Nephron (organoid): ENCODE measurements around the gene ASS1.

Experiments used
- H3K27ac Mint-ChIP-seq, 3 experiments: 2 replicates each; pipeline ENCODE4 v1.8.0; 2020; ENCODE audit warnings: mixed read lengths in 3 of 3, mild to moderate bottlenecking in 2 of 3, moderate library complexity in 1 of 3
- H3K27me3 Mint-ChIP-seq: 2 replicates; pipeline ENCODE4 v1.8.0; 2021; ENCODE audit warnings: low read depth, mild to moderate bottlenecking, moderate library complexity, mixed read lengths
- H3K36me3 Mint-ChIP-seq: 2 replicates; pipeline ENCODE4 v1.8.0; 2020; ENCODE audit warnings: low read depth, mixed read lengths
- H3K4me1 Mint-ChIP-seq: 2 replicates; pipeline ENCODE4 v1.8.0; 2020; ENCODE audit warnings: mixed read lengths
- H3K4me3 Mint-ChIP-seq, 3 experiments: 2 replicates each; pipeline ENCODE4 v1.8.0; 2020; ENCODE audit warnings: mild to moderate bottlenecking in 3 of 3, mixed read lengths in 3 of 3, moderate library complexity in 2 of 3
- H3K9me3 Mint-ChIP-seq: 2 replicates; pipeline ENCODE4 v1.8.0; 2020; ENCODE audit warnings: mixed read lengths
- CTCF ChIP-seq, 3 experiments: fragments of 200-600 bp; sonication (generic); IDR thresholded peaks; one replicate each; pipeline ENCODE4 v1.5.0; 2021; ENCODE audit warnings: antibody characterized with exemption in 3 of 3; ENCODE audit not compliant: unreplicated experiment in 3 of 3

The ASS1 gene

GRCh38 chr9:130461731-130462130 is 17.0 kb downstream of the ASS1 start:
- no peaks in the 10 kb centered on the region for H3K9me3 Mint-ChIP-seq
- H3K27me3 Mint-ChIP-seq = peaks cover 32% of the 10 kb centered on the region
- no peak overlapping the region for H3K27ac Mint-ChIP-seq
- H3K36me3 Mint-ChIP-seq = peaks cover 9% of the 10 kb centered on the region
- H3K4me3 Mint-ChIP-seq = no peak overlapping the region
- no peak for TF ChIP-seq CTCF (IDR thresholded peaks at IDR 0.05; ENCODE audit: unreplicated experiment in 3 of 3)
- H3K4me1 Mint-ChIP-seq = no peaks in the 10 kb centered on the region

- no peak overlapping the region for H3K27ac Mint-ChIP-seq
- no peak for TF ChIP-seq CTCF (IDR thresholded peaks at IDR 0.05; ENCODE audit: unreplicated experiment in 3 of 3)
- H3K4me1 Mint-ChIP-seq = peaks cover 9% of the 10 kb centered on the region
- peaks cover 44% of the 10 kb centered on the region for H3K27me3 Mint-ChIP-seq
- no peak overlapping the region for H3K4me3 Mint-ChIP-seq
- no peaks in the 10 kb centered on the region for H3K9me3 Mint-ChIP-seq
- H3K36me3 Mint-ChIP-seq = peaks cover 12% of the 10 kb centered on the region
Measured at GRCh38 chr9:130462685-130463540, 18.2 kb downstream of the ASS1 start.

DNA sequence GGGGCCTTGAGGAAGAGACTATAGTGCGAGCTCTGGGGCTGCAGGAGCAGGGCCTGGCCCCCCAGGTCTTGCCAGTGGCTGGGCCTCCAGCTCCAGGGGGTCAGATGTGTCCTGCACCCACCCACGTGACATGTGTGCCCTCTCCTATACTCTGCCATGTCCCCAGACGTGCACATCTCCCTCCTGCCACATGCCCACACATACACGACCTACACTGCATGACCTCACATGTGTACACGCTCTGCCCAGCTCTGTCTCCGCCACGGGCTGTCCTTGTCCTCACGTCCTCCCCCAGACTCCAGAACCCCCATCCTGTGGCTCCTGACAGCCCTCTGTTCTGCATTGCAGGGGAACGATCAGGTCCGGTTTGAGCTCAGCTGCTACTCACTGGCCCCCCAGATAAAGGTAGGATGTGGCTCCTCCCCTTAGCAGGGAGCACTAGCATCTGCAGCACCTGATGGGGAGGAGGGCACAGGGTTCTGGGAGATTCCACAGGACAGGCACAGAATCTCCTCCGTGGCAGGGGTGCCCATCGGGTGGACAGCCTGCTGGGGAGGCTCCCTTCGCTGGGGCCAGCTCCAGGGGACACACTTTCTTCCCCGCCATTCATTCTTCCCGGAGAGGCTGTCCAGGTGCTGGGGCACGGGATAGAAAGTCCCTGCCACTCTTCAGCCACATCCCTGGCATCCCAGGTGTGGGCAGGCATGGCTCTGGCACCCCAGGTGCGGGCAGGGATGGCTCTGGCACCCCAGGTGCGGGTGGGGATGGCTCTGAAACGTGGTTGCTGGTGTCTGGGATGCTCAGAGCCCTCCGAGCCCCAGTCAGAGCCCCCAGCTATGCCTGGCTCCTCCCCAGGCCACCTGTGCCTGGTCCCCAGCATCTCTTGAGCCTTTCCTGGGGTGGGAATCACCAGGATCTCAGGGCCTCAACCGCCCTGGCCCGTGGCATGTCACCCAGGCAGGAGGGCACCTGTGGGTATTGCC is 19.3 kb downstream of the ASS1 start:
- Mint-ChIP-seq H3K27ac (no peak overlapping the region), H3K27me3 (peaks cover 51% of the 10 kb centered on the region), H3K4me3 (no peak overlapping the region), H3K36me3 (peaks cover 12% of the 10 kb centered on the region), H3K4me1 (peaks cover 10% of the 10 kb centered on the region), H3K9me3 (no peaks in the 10 kb centered on the region)
- no peak for TF ChIP-seq CTCF (IDR thresholded peaks at IDR 0.05; ENCODE audit: unreplicated experiment in 3 of 3)

GRCh38 chr9:130465383-130466096 is 20.8 kb downstream of the ASS1 start:
- Mint-ChIP-seq H3K36me3 (peaks cover 5% of the 10 kb centered on the region), H3K27ac (no peak overlapping the region), H3K27me3 (peaks cover 47% of the 10 kb centered on the region), H3K4me1 (peaks cover 10% of the 10 kb centered on the region), H3K4me3 (no peak overlapping the region), H3K9me3 (no peaks in the 10 kb centered on the region)
- TF ChIP-seq CTCF (IDR thresholded peaks at IDR 0.05; ENCODE audit: unreplicated experiment in 3 of 3) = no peak

GRCh38 chr9:130466537-130467217 is 21.9 kb downstream of the ASS1 start:
- Mint-ChIP-seq H3K9me3 (no peaks in the 10 kb centered on the region), H3K4me1 (peaks cover 10% of the 10 kb centered on the region), H3K27me3 (peaks cover 54% of the 10 kb centered on the region), H3K27ac (no peak overlapping the region), H3K4me3 (no peak overlapping the region), H3K36me3 (peaks cover 4% of the 10 kb centered on the region)
- no peak for TF ChIP-seq CTCF (IDR thresholded peaks at IDR 0.05; ENCODE audit: unreplicated experiment in 3 of 3)
